ENCODE measurements around the gene MRPL28. TPM values are rescaled to one million over a fixed set of nuclear protein-coding genes. Genes with fewer than 3 reads are reported as not detected.
"Not testable (repeated sequence)": the region's sequence is repeated elsewhere in the genome, so short reads cannot be mapped to it uniquely, and the experiment has no call there.

Gene MRPL28
- polyA plus RNA-seq (2012; ENCODE audit: insufficient read depth, insufficient read length, low read depth), result 231 TPM

GRCh38 chr16:370443-370842 is at the start of gene MRPL28:
MRPL28 (minus strand) TSS chr16:370538; CDS start chr16:370218, 320 bp downstream.
- Histone ChIP-seq H3K4me1 (peaks cover 15% of the 10 kb centered on the region), H3K4me3 (ENCODE audit: low read depth, low read length) (peak within 1 kb of the TSS; percentile 48), H3K9me3 (no peaks in the 10 kb centered on the region), H3K27me3 (no peaks in the 10 kb centered on the region), H3K36me3 (peaks cover 25% of the 10 kb centered on the region)
- peak; percentile 90 for DNase-seq
- TF ChIP-seq, protein P1, sequence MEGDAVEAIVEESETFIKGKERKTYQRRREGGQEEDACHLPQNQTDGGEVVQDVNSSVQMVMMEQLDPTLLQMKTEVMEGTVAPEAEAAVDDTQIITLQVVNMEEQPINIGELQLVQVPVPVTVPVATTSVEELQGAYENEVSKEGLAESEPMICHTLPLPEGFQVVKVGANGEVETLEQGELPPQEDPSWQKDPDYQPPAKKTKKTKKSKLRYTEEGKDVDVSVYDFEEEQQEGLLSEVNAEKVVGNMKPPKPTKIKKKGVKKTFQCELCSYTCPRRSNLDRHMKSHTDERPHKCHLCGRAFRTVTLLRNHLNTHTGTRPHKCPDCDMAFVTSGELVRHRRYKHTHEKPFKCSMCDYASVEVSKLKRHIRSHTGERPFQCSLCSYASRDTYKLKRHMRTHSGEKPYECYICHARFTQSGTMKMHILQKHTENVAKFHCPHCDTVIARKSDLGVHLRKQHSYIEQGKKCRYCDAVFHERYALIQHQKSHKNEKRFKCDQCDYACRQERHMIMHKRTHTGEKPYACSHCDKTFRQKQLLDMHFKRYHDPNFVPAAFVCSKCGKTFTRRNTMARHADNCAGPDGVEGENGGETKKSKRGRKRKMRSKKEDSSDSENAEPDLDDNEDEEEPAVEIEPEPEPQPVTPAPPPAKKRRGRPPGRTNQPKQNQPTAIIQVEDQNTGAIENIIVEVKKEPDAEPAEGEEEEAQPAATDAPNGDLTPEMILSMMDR (IDR thresholded peaks at IDR 0.05; ENCODE audit: low read depth, low read length), result no peak

GRCh38 chr16:415170-415498 is 44.8 kb upstream of the MRPL28 start:
- H3K27me3 ChIP-seq; H3K36me3 ChIP-seq; H3K4me1 ChIP-seq; H3K9me3 ChIP-seq; DNase-seq; H3K4me3 ChIP-seq (ENCODE audit: low read depth, low read length): not testable (repeated sequence)

GRCh38 chr16:414395-415169 is 44.2 kb upstream of the MRPL28 start:
- TF ChIP-seq, protein P1 (IDR thresholded peaks at IDR 0.05; ENCODE audit: low read depth, low read length), result no peak

GRCh38 chr16:411576-412265 is 41.4 kb upstream of the MRPL28 start:
- no peaks in the 10 kb centered on the region for H3K27me3 ChIP-seq
- DNase-seq, result no peak
- H3K4me3 ChIP-seq (ENCODE audit: low read depth, low read length), result no peak overlapping the region
- TF ChIP-seq, protein P1 (IDR thresholded peaks at IDR 0.05; ENCODE audit: low read depth, low read length), result no peak
- H3K9me3 ChIP-seq, result no peaks in the 10 kb centered on the region
- peaks cover 7% of the 10 kb centered on the region; the same call in 1 of the 2 replicates for H3K4me1 ChIP-seq
- no peaks in the 10 kb centered on the region for H3K36me3 ChIP-seq

More at GRCh38 chr16:414395-415169, 44.2 kb upstream of the MRPL28 start:
- no peaks in the 10 kb centered on the region for H3K9me3 ChIP-seq
- no peaks in the 10 kb centered on the region for H3K36me3 ChIP-seq
- no peak for DNase-seq
- peaks cover 5% of the 10 kb centered on the region; the same call in 1 of the 2 replicates for H3K4me1 ChIP-seq
- H3K27me3 ChIP-seq, result no peaks in the 10 kb centered on the region
- H3K4me3 ChIP-seq (ENCODE audit: low read depth, low read length), result no peak overlapping the region

DNA sequence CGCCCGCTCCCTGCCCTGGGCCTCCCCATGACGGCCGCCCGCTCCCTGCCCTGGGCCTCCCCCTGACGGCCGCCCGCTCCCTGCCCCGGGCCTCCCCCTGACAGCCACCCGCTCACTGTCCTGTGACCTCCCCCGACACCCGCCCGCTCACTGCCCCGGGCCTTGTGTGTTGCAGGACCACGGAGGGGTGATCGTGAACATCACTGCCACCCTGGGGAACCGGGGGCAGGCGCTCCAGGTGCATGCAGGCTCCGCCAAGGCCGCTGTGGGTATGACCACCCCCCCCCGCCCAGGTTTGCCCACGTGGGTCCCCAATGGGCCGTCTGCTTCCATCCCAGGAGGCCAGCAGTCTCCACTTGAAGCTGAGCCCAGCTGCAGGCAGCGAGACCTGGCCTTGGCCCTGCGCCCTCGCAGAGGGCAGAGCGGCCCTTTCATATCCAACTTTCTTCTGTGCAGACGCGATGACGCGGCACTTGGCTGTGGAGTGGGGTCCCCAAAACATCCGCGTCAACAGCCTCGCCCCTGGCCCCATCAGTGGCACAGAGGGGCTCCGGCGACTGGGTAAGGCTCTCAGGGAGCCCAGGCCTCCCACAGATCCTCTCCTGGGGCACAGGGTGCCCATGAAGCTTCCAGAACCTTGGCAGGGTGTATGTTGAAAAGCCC is 40.3 kb upstream of the MRPL28 start:
- Histone ChIP-seq H3K9me3 (no peaks in the 10 kb centered on the region), H3K36me3 (no peaks in the 10 kb centered on the region), H3K27me3 (no peaks in the 10 kb centered on the region), H3K4me1 (peaks cover 7% of the 10 kb centered on the region; the same call in 1 of the 2 replicates), H3K4me3 (ENCODE audit: low read depth, low read length) (no peak overlapping the region)
- TF ChIP-seq, protein P1 (IDR thresholded peaks at IDR 0.05; ENCODE audit: low read depth, low read length), result no peak
- DNase-seq, result no peak

DNA sequence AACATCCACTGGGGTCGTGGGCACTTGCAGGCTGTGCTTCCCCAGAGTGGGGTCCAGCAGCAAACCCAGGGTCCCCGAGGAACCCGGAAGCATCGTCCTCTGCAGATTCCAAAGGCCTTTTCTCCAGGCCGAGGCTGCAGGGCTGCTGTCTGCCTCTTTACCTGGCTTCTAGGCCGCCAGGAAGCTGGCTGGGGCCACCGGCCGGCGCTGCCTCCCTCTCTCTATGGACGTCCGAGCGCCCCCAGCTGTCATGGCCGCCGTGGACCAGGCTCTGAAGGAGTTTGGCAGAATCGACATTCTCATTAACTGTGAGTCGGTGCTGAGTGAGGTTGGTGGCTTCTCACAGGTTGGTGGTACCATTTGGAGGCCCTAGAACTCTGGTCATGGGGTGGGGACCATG is 36.9 kb upstream of the MRPL28 start:
- Histone ChIP-seq H3K4me1 (peaks cover 7% of the 10 kb centered on the region; the same call in 1 of the 2 replicates), H3K36me3 (no peaks in the 10 kb centered on the region), H3K9me3 (no peaks in the 10 kb centered on the region), H3K4me3 (ENCODE audit: low read depth, low read length) (no peak overlapping the region), H3K27me3 (no peaks in the 10 kb centered on the region)
- TF ChIP-seq, protein P1 (IDR thresholded peaks at IDR 0.05; ENCODE audit: low read depth, low read length), result no peak
- DNase-seq, result no peak

Data from BE2C (cell line).